GM12874 (cell line): ENCODE data around the gene ZDHHC7.

Experiments used
- CTCF ChIP-seq: IDR thresholded peaks from 2 replicates; pipeline ENCODE4 v1.5.1; 2011; ENCODE audit warnings: low read depth, mild to moderate bottlenecking, control low read depth, low read length, moderate library complexity; ENCODE audit not compliant: insufficient read depth

Gene ZDHHC7

GRCh38 chr16:84932681-84933080 lies 78.7 kb downstream of the ZDHHC7 start:
- no peak for TF ChIP-seq CTCF

GRCh38 chr16:84931506-84931905 lies 79.8 kb downstream of the ZDHHC7 start:
- TF ChIP-seq CTCF = no peak

- TF ChIP-seq CTCF = no peak
Observed at GRCh38 chr16:84931107-84931494, 80.2 kb downstream of the ZDHHC7 start.

- no peak for TF ChIP-seq CTCF
Observed at GRCh38 chr16:84930298-84931106, 80.8 kb downstream of the ZDHHC7 start.

- TF ChIP-seq CTCF = no peak
Observed at GRCh38 chr16:84929421-84930297, 81.7 kb downstream of the ZDHHC7 start.

GRCh38 chr16:84928679-84929420 lies 82.5 kb downstream of the ZDHHC7 start:
- TF ChIP-seq CTCF = no peak
